ENCODE measurements around the gene ITPA. TPM values are rescaled to one million over a fixed set of nuclear protein-coding genes. Genes with fewer than 3 reads are reported as not detected.

Gene ITPA
- total RNA-seq, 3 donors from 2014 or later: 35.2 to 43.6 (median 39.1) TPM

DNA sequence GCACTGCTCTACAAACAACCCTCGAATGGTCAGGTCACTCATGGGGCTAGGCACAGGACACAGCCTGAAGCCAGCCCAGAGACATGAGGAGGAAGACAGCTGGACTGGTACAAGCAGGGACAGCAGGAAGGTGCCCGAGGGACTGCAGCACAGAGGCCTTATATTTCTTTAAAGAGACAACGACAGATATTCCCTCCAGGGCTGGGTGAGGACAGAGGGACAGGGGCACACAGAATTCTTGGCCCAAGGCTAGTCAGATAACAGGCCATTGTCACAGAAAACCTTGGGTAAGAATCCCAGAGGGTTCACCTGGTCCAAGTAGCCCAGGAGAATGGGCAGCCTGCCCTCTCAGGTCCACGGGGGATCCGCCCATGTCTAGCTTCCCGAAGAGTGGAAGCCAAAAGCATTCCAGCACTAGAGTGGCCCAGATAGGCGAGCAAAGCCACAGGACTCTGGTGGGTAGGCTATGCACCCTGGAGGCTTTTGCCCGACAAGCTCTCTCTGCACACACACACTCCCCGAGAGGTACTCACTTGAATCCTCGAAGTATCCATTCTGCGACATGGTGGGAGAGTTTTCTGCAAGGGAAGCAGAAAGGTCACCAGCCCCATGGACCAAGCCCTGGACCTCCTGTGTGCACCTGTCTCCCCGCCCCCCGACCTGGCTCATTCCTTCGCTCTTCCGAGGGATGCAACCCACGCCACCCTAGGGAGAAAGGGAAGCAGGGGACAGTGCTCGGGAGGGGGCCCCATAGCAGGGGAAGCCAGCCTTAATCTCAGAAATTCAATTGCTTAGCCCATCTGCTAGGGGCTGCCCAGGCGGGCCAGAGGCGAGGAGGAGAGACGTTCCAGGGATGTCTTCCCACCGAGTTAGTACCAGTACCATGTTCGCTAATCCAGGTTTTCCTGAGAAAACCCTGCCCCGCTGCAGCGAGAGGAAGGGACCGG, 28.0 kb downstream of the ITPA start:
- Histone ChIP-seq H3K27me3 (peaks cover 4 to 10% of the 10 kb centered on the region in 2 donors), H3K4me1 (peaks cover 0 to 4% of the 10 kb centered on the region in 2 donors), H3K27ac (no peak overlapping the region), H3K9me3 (no peaks in the 10 kb centered on the region), H3K36me3 (no peaks in the 10 kb centered on the region), H3K4me3 (peak overlapping the region in 2 of 3 donors; percentile 81 to 96)
- TF ChIP-seq POLR2A (IDR thresholded peaks at IDR 0.05) (no peak), POLR2AphosphoS5 (IDR thresholded peaks at IDR 0.05) (no peak)
- TF ChIP-seq, protein P1, sequence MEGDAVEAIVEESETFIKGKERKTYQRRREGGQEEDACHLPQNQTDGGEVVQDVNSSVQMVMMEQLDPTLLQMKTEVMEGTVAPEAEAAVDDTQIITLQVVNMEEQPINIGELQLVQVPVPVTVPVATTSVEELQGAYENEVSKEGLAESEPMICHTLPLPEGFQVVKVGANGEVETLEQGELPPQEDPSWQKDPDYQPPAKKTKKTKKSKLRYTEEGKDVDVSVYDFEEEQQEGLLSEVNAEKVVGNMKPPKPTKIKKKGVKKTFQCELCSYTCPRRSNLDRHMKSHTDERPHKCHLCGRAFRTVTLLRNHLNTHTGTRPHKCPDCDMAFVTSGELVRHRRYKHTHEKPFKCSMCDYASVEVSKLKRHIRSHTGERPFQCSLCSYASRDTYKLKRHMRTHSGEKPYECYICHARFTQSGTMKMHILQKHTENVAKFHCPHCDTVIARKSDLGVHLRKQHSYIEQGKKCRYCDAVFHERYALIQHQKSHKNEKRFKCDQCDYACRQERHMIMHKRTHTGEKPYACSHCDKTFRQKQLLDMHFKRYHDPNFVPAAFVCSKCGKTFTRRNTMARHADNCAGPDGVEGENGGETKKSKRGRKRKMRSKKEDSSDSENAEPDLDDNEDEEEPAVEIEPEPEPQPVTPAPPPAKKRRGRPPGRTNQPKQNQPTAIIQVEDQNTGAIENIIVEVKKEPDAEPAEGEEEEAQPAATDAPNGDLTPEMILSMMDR (IDR thresholded peaks at IDR 0.05): no peak
- no peak for DNase-seq (ENCODE audit: low spot score in 2 of 2)
- intact Hi-C loops (cut with DNase I; ENCODE audit: low total_unique reads): no loop called here

DNA sequence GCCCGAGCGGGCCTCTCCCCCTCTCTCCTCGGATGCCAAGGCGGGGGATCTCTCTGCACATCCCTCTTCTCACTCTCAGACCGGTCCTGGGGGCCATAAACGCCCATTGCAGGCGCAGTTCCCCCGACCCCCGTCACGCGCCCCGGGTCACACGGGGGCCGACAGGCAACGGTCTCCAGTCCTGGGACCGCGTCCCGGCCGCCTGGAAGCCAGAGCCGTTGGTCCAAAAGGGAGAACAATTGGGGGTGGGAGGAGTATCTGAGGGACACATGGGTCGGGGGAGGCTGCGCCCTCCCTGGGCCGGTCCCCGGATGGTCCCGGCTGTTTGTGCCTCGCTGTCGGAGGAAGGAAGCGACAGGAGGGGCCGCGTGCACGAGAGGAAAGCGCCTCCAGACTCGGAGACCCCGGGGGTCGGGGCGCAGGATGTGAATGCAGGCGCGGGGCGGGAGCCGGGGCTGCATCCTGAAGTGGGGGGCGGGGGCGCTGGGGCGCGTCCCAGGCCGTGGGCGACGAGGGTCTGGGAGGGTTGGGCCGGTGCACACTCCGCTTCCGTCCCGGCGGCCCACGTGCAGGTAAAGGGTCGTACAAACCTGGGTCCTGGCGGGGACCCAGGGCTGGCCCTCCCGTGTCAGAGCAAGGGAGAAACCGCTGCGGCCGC, 28.8 kb downstream of the ITPA start:
- Histone ChIP-seq H3K4me1 (peaks cover 0 to 4% of the 10 kb centered on the region in 2 donors), H3K4me3 (peak overlapping the region; percentile 62 to 96 (median 81)), H3K9me3 (no peaks in the 10 kb centered on the region), H3K27ac (no peak overlapping the region), H3K27me3 (peaks cover 4 to 10% of the 10 kb centered on the region in 2 donors), H3K36me3 (no peaks in the 10 kb centered on the region)
- intact Hi-C loops (cut with DNase I; ENCODE audit: low total_unique reads): no loop called here
- no peak for TF ChIP-seq POLR2AphosphoS5 (IDR thresholded peaks at IDR 0.05)
- no peak for TF ChIP-seq POLR2A (IDR thresholded peaks at IDR 0.05)
- TF ChIP-seq, protein P1 (IDR thresholded peaks at IDR 0.05): no peak
- no peak for DNase-seq (ENCODE audit: low spot score in 2 of 2)

DNA sequence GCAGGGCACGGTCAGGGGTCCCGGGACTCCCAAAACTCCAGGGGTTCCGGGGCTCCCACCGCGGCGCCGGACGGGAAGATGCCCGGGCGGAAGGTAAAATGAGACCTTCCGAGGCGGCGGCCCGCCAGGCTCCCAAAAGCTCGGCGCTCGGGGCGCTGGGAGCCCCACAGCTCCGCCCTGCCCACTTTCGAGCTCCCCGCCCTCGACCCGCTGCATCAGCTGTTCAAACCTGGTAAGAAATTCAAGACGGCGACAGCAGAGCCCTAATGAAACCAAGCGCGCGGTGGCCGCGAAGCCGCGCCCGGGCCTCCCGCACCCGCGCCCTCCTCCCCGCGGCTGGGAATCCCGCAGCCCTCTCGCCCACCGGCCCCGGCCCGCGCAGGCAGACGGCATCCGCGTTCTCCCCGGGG, 29.3 kb downstream of the ITPA start:
- Histone ChIP-seq H3K36me3 (no peaks in the 10 kb centered on the region), H3K4me3 (peak overlapping the region; percentile 62 to 96 (median 81)), H3K27ac (no peak overlapping the region), H3K4me1 (peaks cover 0 to 4% of the 10 kb centered on the region in 2 donors), H3K27me3 (peaks cover 4 to 10% of the 10 kb centered on the region in 2 donors), H3K9me3 (no peaks in the 10 kb centered on the region)
- no peak for TF ChIP-seq POLR2A (IDR thresholded peaks at IDR 0.05)
- TF ChIP-seq, protein P1 (IDR thresholded peaks at IDR 0.05): no peak
- TF ChIP-seq POLR2AphosphoS5 (IDR thresholded peaks at IDR 0.05): no peak
- DNase-seq (ENCODE audit: low spot score in 2 of 2): no peak
- intact Hi-C loops (cut with DNase I; ENCODE audit: low total_unique reads): no loop called here

- TF ChIP-seq, protein P1 (IDR thresholded peaks at IDR 0.05): no peak
- TF ChIP-seq POLR2AphosphoS5 (IDR thresholded peaks at IDR 0.05) (no peak), POLR2A (IDR thresholded peaks at IDR 0.05) (no peak)
- Histone ChIP-seq H3K4me1 (peaks cover 0 to 4% of the 10 kb centered on the region in 2 donors), H3K36me3 (no peaks in the 10 kb centered on the region), H3K9me3 (no peaks in the 10 kb centered on the region), H3K27ac (peak within 1 kb of the TSS; percentile 8 to 48), H3K27me3 (peaks cover 4 to 10% of the 10 kb centered on the region in 2 donors), H3K4me3 (peak within 1 kb of the TSS; percentile 62 to 96 (median 81))
- intact Hi-C loops (cut with DNase I; ENCODE audit: low total_unique reads): no loop called here
- no peak for DNase-seq (ENCODE audit: low spot score in 2 of 2)
These were observed 29.9 kb downstream of the ITPA start, which contains the start of gene SLC4A11 for GRCh38 chr20:3239026-3239866. Gene SLC4A11, minus strand, starts transcription at chr20:3239190. Its CDS starts 53 bp downstream, at chr20:3239137.
